HEK293T (cell line): ENCODE measurements around the gene ATG5.

Experiments used
- BHLHE40 ChIP-seq: fragments of 450-650 bp; IDR thresholded peaks from 2 replicates; pipeline ENCODE4 v1.6.1; 2016; ENCODE audit warnings: mild to moderate bottlenecking, moderate library complexity, borderline replicate concordance
- FOXK2 ChIP-seq: fragments of 450-650 bp; IDR thresholded peaks from 2 replicates; pipeline ENCODE4 v1.6.1; 2016; ENCODE audit warnings: mild to moderate bottlenecking
- FOXM1 ChIP-seq: fragments of 450-650 bp; IDR thresholded peaks from 2 replicates; pipeline ENCODE4 v1.6.1; 2017; ENCODE audit warnings: mild to moderate bottlenecking, borderline replicate concordance
- HDGF ChIP-seq: fragments of 450-650 bp; IDR thresholded peaks from 2 replicates; pipeline ENCODE4 v1.6.1; 2017; ENCODE audit warnings: antibody characterized with exemption, borderline replicate concordance
- LEF1 ChIP-seq: fragments of 450-650 bp; IDR thresholded peaks from 2 replicates; pipeline ENCODE4 v1.6.1; 2017; ENCODE audit warnings: mild to moderate bottlenecking, borderline replicate concordance
- SUZ12 ChIP-seq: fragments of 450-650 bp; IDR thresholded peaks from 2 replicates; pipeline ENCODE4 v1.6.1; 2016; ENCODE audit warnings: mild to moderate bottlenecking
- TARDBP ChIP-seq: fragments of 450-650 bp; IDR thresholded peaks from 2 replicates; pipeline ENCODE4 v1.6.1; 2016
- ZNF384 ChIP-seq: fragments of 450-650 bp; IDR thresholded peaks from 2 replicates; pipeline ENCODE4 v1.6.1; 2016

DNA sequence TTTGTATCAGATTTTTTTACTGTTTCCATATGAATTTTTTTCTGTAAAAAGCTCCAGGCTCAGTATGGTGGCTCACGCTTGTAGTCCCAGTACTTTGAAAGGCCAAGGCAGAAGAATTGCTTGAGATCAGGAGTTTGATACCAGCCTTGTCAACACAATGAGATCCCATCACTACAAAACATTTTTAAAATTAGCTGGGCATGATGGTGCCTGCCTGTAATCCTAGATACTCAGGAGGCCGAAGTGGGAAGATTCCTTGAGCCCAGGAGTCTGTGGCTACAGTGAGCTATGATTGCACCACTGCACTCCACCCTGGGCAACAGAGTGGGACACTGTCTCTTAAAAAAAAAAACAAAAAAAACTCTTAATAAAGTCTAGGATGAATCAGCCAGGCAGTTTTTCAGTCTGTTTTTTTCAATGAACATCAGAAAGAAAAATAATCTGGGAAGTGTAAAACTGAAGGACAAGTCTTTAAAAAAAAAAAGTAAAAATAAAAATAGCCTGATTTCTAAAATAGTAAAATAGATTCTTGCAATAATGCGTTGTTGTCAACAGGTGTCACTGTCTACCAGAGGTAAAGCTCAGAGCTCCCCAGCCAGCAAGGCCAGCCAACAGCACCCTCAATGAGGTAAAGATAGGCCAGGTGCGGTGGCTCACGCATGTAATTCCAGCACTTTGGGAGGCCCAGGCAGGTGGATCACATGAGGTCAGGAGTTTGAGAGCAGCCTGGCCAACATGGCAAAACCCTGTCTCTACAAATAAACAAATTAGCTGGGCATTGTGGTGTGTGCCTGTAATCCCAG lies 9.3 kb upstream of the ATG5 start:
- TF ChIP-seq TARDBP = no peak
- no peak for TF ChIP-seq FOXK2
- no peak for TF ChIP-seq HDGF
- no peak for TF ChIP-seq BHLHE40
- TF ChIP-seq LEF1 = no peak
- TF ChIP-seq ZNF384 = peak; percentile 81
- no peak for TF ChIP-seq FOXM1
- no peak for TF ChIP-seq SUZ12
